ENCODE data around the gene DHX8. TPM values are rescaled to one million over a fixed set of nuclear protein-coding genes. Genes with fewer than 3 reads are reported as not detected.

Gene DHX8
- total RNA-seq, 1 experiment from 2014 or later, result 24.4 TPM

DNA sequence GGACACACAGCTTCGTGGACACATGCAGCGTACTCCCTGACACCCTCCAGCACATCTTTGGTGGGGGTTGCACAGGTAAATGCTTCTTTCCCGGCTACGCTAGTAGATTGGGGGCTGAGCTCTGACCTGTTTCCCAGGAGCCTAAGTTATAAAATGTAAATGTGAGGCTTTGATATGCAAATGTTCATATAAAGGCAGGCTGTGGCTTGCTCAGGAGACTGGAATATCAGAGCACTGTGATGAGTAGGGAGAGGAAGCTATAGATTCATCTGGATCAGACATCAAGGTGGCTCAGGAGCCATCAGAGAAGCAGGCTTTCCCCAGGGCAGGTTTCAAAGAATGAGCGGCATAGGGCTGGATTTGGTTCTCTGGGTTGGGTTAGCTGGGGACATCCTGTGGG, 65.7 kb downstream of the DHX8 start:
- no peak for DNase-seq (ENCODE audit: low spot score)
- H3K27ac ChIP-seq (ENCODE audit: low read depth, low read length, poor library complexity, severe bottlenecking), result no peak overlapping the region
- no peaks in the 10 kb centered on the region for H3K36me3 ChIP-seq (ENCODE audit: insufficient read depth, low read length, poor library complexity, severe bottlenecking)
- H3K9me3 ChIP-seq (ENCODE audit: low read depth, low read length, poor library complexity, severe bottlenecking), result no peaks in the 10 kb centered on the region
- POLR2A ChIA-PET (ENCODE audit: low non-redundant PET), result no interaction called here
- H3K4me1 ChIP-seq (ENCODE audit: insufficient read depth, low read length, poor library complexity, severe bottlenecking), result peaks cover 8% of the 10 kb centered on the region
- no TSS peak for BruUV-seq (replicated peaks)
- no peak overlapping the region for H3K4me3 ChIP-seq (ENCODE audit: low read depth, low read length, poor library complexity, severe bottlenecking)
- CTCF ChIA-PET, result no interaction called here
- H3K27me3 ChIP-seq (replicated peaks; ENCODE audit: insufficient read depth, low read depth, low read length, poor library complexity), result no peaks in the 10 kb centered on the region
- no peak for TF ChIP-seq EZH2 (IDR thresholded peaks at IDR 0.05; ENCODE audit: borderline replicate concordance, low read depth, low read length, poor library complexity, severe bottlenecking)
- TF ChIP-seq, protein P1, sequence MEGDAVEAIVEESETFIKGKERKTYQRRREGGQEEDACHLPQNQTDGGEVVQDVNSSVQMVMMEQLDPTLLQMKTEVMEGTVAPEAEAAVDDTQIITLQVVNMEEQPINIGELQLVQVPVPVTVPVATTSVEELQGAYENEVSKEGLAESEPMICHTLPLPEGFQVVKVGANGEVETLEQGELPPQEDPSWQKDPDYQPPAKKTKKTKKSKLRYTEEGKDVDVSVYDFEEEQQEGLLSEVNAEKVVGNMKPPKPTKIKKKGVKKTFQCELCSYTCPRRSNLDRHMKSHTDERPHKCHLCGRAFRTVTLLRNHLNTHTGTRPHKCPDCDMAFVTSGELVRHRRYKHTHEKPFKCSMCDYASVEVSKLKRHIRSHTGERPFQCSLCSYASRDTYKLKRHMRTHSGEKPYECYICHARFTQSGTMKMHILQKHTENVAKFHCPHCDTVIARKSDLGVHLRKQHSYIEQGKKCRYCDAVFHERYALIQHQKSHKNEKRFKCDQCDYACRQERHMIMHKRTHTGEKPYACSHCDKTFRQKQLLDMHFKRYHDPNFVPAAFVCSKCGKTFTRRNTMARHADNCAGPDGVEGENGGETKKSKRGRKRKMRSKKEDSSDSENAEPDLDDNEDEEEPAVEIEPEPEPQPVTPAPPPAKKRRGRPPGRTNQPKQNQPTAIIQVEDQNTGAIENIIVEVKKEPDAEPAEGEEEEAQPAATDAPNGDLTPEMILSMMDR (conservative IDR thresholded peaks at IDR 0.05; ENCODE audit: low read depth, low read length), result no peak
- intact Hi-C loops (cut with micrococcal nuclease; ENCODE audit: unreplicated experiment), result no loop called here

DNA sequence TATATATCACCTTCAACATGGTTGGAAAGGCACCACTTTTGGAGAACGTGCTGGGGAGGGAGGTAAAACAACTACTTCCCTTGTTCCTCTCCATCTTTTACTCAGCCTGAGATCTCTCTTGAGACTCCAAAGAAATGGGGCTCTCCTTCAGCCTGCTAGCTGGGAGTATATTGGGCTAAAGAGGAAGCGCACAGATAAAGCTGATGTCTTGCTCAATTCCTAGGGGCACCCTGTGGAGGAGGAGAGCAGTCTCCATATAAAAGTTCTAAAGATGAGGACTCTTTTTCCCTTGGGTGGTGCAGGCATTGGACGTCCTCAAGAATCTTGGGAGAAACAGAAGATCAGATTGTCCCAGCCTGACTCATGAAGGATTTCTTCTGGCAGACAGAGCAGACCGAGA, 67.0 kb downstream of the DHX8 start:
- no peaks in the 10 kb centered on the region for H3K36me3 ChIP-seq (ENCODE audit: insufficient read depth, low read length, poor library complexity, severe bottlenecking)
- CTCF ChIA-PET, result no interaction called here
- H3K27me3 ChIP-seq (replicated peaks; ENCODE audit: insufficient read depth, low read depth, low read length, poor library complexity), result no peaks in the 10 kb centered on the region
- POLR2A ChIA-PET (ENCODE audit: low non-redundant PET), result no interaction called here
- H3K27ac ChIP-seq (ENCODE audit: low read depth, low read length, poor library complexity, severe bottlenecking), result no peak overlapping the region
- no TSS peak for BruUV-seq (replicated peaks)
- peaks cover 12% of the 10 kb centered on the region for H3K4me1 ChIP-seq (ENCODE audit: insufficient read depth, low read length, poor library complexity, severe bottlenecking)
- TF ChIP-seq EZH2 (IDR thresholded peaks at IDR 0.05; ENCODE audit: borderline replicate concordance, low read depth, low read length, poor library complexity, severe bottlenecking), result no peak
- TF ChIP-seq, protein P1 (conservative IDR thresholded peaks at IDR 0.05; ENCODE audit: low read depth, low read length), result no peak
- no peaks in the 10 kb centered on the region for H3K9me3 ChIP-seq (ENCODE audit: low read depth, low read length, poor library complexity, severe bottlenecking)
- no peak overlapping the region for H3K4me3 ChIP-seq (ENCODE audit: low read depth, low read length, poor library complexity, severe bottlenecking)
- DNase-seq (ENCODE audit: low spot score), result no peak
- intact Hi-C loops (cut with micrococcal nuclease; ENCODE audit: unreplicated experiment), result no loop called here

GRCh38 chr17:43552229-43552837, 68.6 kb downstream of the DHX8 start:
- TF ChIP-seq EZH2 (IDR thresholded peaks at IDR 0.05; ENCODE audit: borderline replicate concordance, low read depth, low read length, poor library complexity, severe bottlenecking), result no peak
- TF ChIP-seq, protein P1 (conservative IDR thresholded peaks at IDR 0.05; ENCODE audit: low read depth, low read length), result no peak
- intact Hi-C loops (cut with micrococcal nuclease; ENCODE audit: unreplicated experiment), result no loop called here
- no TSS peak for BruUV-seq (replicated peaks)
- ChIA-PET POLR2A (ENCODE audit: low non-redundant PET) (no interaction called here), CTCF (interaction anchor here (0.6 kb wide), 1 partner anchor 1138 kb away, joined by 8 read pairs; no protein-coding TSS in a partner anchor)
- H3K36me3 ChIP-seq (ENCODE audit: insufficient read depth, low read length, poor library complexity, severe bottlenecking), result no peaks in the 10 kb centered on the region
- H3K27me3 ChIP-seq (replicated peaks; ENCODE audit: insufficient read depth, low read depth, low read length, poor library complexity), result no peaks in the 10 kb centered on the region
- no peak for DNase-seq (ENCODE audit: low spot score)
- peaks cover 7% of the 10 kb centered on the region for H3K4me1 ChIP-seq (ENCODE audit: insufficient read depth, low read length, poor library complexity, severe bottlenecking)
- H3K9me3 ChIP-seq (ENCODE audit: low read depth, low read length, poor library complexity, severe bottlenecking), result no peaks in the 10 kb centered on the region
- H3K27ac ChIP-seq (ENCODE audit: low read depth, low read length, poor library complexity, severe bottlenecking), result no peak overlapping the region
- H3K4me3 ChIP-seq (ENCODE audit: low read depth, low read length, poor library complexity, severe bottlenecking), result no peak overlapping the region

Data from A673 (cell line).